Esophagus muscularis mucosa (tissue), 2 donors: Measurements from ENCODE around the gene TIMM21.

ENCODE experiments used
- POLR2A ChIP-seq: fragments of 450-650 bp; IDR thresholded peaks from one replicate; pipeline ENCODE4 v1.6.1; 2017; ENCODE audit warnings: antibody characterized with exemption, moderate library complexity, mild to moderate bottlenecking, low read depth
- POLR2AphosphoS5 ChIP-seq, 2 donors: sonication (generic); formaldehyde crosslinking; IDR thresholded peaks; one replicate each; pipeline ENCODE4 v1.6.1; 2017; ENCODE audit warnings: antibody characterized with exemption in 2 of 2

- no peak for TF ChIP-seq POLR2A
- TF ChIP-seq POLR2AphosphoS5 (IDR thresholded peaks at IDR 0.05): no peak
Measured at GRCh38 chr18:74190086-74190485, 41.8 kb downstream of the TIMM21 start.
